ENCODE data around the gene MLLT3.

- no peak for TF ChIP-seq POLR2A (IDR thresholded peaks at IDR 0.05; ENCODE audit: low read depth, low read length)
- no peak for TF ChIP-seq POLR2AphosphoS5 (IDR thresholded peaks at IDR 0.05; ENCODE audit: low read depth, low read length)
- TF ChIP-seq TAF1 (IDR thresholded peaks at IDR 0.05; ENCODE audit: low read depth, low read length), result no peak
Measured at GRCh38 chr9:20361229-20361628, 261.1 kb downstream of the MLLT3 start.
